Measurements from ENCODE around the gene OLA1.
"Not testable (repeated sequence)": the region's sequence is repeated elsewhere in the genome, so short reads cannot be mapped to it uniquely, and the experiment has no call there.

OLA1 gene

DNA sequence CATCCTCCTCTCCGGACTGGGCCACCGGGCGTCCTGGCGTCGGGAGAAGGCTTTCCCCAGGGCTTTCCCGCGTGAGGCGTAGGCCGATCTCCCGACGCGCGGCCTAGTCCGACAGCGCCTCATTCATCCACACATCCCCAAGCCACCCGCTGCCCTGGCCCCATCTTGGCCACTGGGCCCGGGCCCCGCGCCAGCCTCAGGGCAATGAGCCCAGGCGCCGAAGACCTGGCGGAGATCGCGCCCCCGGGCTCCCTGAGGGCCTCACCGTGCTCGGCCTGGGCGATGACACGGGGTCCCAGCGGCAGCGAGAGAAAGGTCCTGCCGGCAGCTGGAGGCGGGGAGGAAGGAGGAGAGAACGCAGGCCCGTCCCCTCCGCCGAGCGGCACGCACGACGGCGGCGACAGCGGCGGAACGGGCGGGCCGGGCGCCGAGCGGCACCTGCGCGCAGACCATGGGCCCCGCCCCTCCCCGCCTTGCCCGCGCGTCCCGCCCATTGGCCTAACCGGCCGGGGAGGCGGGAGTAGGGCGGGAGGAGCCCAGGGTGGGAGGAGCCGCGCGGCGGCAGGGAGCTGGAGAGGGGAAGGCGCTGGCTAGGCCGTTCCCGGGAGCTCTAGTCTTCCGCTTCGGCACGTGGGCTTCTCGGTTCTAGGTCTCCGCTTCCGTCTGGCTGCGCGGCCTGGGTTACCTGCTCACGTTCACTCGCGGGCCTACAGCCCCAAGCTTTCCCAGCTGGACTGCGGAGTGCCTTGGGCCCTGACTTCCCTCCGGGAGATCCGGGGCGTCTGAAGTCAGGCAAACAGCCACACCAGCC is at the start of gene OLA1:
OLA1 (minus strand) TSS at position 346 of the 811 bp plus-strand sequence. CDS start 1,717 bp downstream, outside the sequence.
- Mint-ChIP-seq H3K4me1 (peaks cover 33% of the 10 kb centered on the region), H3K27me3 (no peaks in the 10 kb centered on the region), H3K36me3 (peaks cover 20% of the 10 kb centered on the region), H3K4me3 (peak within 1 kb of the TSS; percentile 76), H3K9me3 (no peaks in the 10 kb centered on the region), H3K27ac (peak within 1 kb of the TSS; percentile 80)
- DNase-seq: peak; percentile 98
- CTCF ChIA-PET: no interaction called here

DNA sequence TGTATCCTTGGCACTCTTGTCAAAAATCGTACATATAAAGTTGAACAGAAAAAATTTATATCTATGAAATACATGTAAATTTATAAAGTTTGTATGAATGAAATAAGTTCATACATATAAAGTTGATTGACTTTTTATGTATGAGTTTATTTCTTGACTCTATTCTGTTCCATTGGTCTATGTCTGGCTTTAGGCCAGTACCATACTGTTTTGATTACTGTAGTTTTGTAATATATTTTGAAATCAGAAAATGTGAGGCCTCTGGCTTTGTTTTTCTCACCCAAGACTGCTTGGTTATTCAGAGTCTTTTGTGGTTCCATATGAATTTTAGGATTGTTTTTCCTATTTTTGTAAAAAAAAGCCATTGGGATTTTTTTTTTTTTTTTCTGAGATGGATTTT is 44.6 kb upstream of the OLA1 start:
- no peak overlapping the region for H3K4me3 Mint-ChIP-seq
- DNase-seq: no peak
- H3K27me3 Mint-ChIP-seq: peaks cover 18% of the 10 kb centered on the region
- no peak overlapping the region for H3K27ac Mint-ChIP-seq
- no peaks in the 10 kb centered on the region for H3K9me3 Mint-ChIP-seq
- no peaks in the 10 kb centered on the region for H3K4me1 Mint-ChIP-seq
- CTCF ChIA-PET: no interaction called here
- no peaks in the 10 kb centered on the region for H3K36me3 Mint-ChIP-seq

DNA sequence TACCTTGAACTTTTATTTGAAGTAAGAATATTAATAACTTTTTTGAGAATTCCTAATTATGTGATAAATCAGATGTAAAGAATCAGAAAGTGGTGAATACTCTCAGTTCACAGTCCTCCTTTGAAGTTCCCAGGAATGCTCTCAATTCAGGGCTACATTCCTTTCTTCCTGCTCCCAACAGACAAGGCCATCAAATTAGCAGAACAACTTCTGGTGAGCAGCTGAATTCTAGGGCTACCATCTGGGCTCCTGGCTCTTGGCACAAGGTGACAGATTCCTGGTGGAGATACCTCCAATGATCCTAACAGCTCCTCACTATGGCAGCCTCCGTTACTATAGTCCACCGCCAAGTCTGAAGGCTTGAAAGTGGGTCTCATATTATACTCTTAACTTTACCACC is 37.8 kb upstream of the OLA1 start:
- Mint-ChIP-seq H3K36me3 (no peaks in the 10 kb centered on the region), H3K9me3 (no peaks in the 10 kb centered on the region), H3K27ac (no peak overlapping the region), H3K4me1 (no peaks in the 10 kb centered on the region), H3K27me3 (peaks cover 29% of the 10 kb centered on the region), H3K4me3 (no peak overlapping the region)
- DNase-seq: no peak
- CTCF ChIA-PET: no interaction called here

DNA sequence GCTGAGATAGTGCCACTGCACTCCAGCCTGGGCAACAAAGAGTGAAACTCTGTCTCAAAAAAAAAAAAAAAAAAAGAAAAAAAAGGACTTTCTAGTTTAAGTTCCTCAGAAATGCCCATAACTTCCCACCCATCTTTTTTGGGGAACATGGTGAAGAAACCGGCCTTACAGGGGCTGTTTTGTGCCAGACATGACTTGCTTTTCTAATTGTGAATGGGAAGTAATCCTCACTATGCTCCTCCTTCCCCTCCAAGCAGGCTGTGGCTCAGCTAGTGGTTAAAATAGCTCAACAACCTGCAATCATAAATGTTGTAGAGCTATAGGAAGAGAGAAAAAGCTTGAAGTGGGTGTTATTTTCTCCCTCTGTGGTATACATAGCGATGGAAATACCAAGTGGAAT is 34.1 kb upstream of the OLA1 start:
- Mint-ChIP-seq H3K27me3 (peaks cover 22% of the 10 kb centered on the region), H3K4me1 (no peaks in the 10 kb centered on the region), H3K27ac (no peak overlapping the region), H3K36me3 (no peaks in the 10 kb centered on the region), H3K9me3 (no peaks in the 10 kb centered on the region), H3K4me3 (no peak overlapping the region)
- no peak for DNase-seq
- CTCF ChIA-PET: no interaction called here

DNA sequence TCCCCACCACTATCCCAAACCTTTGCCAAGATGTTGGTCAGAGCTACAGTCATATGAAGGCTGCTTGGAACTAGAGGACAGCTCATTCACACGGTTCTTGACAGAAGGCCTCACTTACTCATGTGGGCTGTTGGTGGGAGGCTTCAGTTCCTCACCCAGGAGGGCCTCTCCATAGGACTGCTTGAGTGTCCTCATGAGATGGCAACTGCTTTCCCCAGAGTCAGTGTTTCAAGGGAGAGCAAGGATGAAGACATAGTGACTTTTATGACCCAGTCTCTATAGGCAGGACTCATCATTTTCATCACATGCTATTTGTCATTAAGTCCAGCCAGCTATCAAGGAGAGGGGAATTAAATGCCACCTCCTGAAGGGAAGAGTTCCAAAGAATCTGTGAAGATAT is 33.4 kb upstream of the OLA1 start:
- CTCF ChIA-PET: no interaction called here

DNA sequence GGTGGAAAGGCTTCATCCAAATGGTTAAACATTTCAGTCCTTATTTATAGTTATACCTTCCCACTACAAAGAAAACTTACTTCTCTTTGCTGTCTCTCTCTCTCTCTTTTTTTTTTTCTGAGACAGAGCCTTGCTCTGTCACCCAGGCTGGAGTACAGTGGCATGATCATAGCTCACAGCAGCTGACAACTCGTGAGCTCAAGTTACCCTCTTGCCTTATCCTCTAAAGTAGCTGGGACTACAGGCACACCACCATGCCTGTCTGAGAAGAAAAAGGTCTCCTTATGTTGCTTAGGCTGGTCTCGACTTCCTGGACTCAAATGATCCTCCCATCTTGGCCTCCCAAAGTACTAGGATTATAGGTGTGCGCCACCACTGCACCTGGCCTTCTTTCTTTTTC is 32.3 kb upstream of the OLA1 start:
- Mint-ChIP-seq H3K27me3 (peaks cover 13% of the 10 kb centered on the region), H3K27ac (no peak overlapping the region), H3K4me1 (no peaks in the 10 kb centered on the region), H3K36me3 (no peaks in the 10 kb centered on the region), H3K9me3 (no peaks in the 10 kb centered on the region), H3K4me3 (no peak overlapping the region)
- CTCF ChIA-PET: no interaction called here
- no peak for DNase-seq

More for the DNA sequence above, 33.4 kb upstream of the OLA1 start:
- Mint-ChIP-seq H3K4me3 (no peak overlapping the region), H3K27me3 (peaks cover 17% of the 10 kb centered on the region), H3K27ac (no peak overlapping the region), H3K9me3 (no peaks in the 10 kb centered on the region), H3K4me1 (no peaks in the 10 kb centered on the region), H3K36me3 (no peaks in the 10 kb centered on the region)
- no peak for DNase-seq

DNA sequence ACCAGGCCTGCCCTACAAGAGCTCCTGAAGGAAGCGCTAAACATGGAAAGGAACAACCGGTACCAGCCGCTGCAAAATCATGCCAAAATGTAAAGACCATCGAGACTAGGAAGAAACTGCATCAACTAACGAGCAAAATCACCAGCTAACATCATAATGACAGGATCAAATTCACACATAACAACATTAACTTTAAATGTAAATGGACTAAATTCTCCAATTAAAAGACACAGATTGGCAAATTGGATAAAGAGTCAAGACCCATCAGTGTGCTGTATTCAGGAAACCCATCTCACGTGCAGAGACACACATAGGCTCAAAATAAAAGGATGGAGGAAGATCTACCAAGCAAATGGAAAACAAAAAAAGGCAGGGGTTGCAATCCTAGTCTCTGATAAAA is 21.9 kb upstream of the OLA1 start:
- H3K27ac Mint-ChIP-seq, DNase-seq, CTCF ChIA-PET, H3K4me3 Mint-ChIP-seq, H3K36me3 Mint-ChIP-seq, H3K9me3 Mint-ChIP-seq, H3K4me1 Mint-ChIP-seq: not testable (repeated sequence)
- peaks cover 18% of the 10 kb centered on the region for H3K27me3 Mint-ChIP-seq

DNA sequence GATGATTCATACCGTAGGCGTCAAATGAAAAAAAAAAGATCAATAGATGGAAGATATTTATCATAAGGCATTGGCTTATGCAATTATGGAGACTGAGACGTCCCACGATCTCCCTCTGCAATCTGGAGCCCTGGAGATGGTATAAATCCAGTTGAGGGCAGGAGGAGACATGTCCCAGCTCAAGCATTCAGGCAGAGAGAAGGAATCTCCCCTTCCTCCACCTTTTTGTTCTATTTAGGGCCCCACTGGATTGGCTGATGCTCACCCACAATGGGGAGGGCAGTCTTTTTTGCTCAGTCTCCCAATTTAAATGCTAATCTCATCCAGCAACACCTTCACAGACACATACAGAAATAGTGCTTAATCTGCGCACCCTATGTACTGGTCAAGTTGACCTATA is 18.0 kb upstream of the OLA1 start:
- Mint-ChIP-seq H3K36me3 (no peaks in the 10 kb centered on the region), H3K4me3 (no peak overlapping the region), H3K9me3 (no peaks in the 10 kb centered on the region), H3K27ac (no peak overlapping the region), H3K27me3 (peaks cover 25% of the 10 kb centered on the region), H3K4me1 (no peaks in the 10 kb centered on the region)
- DNase-seq: no peak
- CTCF ChIA-PET: no interaction called here

DNA sequence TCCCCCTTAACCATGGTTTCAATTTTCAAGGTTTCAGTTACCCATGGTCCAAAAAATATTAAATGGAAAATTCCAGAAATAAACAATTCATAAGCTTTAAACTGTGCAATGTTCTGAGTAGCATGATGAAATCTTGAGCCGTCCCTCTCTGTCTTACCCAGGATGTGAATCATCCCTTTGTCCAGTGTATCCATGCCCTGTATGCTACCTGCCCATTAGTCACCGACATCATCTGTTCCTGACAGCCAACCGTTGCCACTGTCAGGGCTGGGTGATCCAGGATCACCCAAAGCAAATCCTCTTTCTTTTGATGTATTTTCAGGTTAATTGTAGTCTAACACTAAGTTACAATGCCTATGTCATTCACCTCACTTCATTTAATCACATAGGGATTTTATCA is 15.7 kb upstream of the OLA1 start:
- Mint-ChIP-seq H3K4me1 (no peaks in the 10 kb centered on the region), H3K36me3 (no peaks in the 10 kb centered on the region), H3K9me3 (no peaks in the 10 kb centered on the region), H3K27me3 (peaks cover 29% of the 10 kb centered on the region), H3K27ac (no peak overlapping the region), H3K4me3 (no peak overlapping the region)
- no peak for DNase-seq
- CTCF ChIA-PET: no interaction called here

DNA sequence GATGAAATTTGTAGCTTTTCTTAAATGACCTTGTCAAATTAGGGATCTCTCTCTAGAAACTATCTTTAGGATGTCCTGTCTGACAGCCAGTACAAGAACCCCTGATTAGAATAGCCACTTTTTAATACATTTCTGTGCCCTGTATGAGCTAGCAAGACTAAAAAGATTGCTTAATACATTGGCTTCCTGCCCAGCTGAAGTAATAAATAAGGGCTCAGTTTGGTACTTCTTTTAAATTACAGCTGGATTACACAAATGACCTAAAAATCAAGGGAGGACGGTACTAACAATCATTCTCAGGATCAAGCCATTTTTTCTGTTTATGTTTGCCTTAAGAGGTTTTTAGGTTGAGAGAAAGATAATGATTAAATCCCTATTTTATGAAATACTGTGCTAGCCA is 11.6 kb upstream of the OLA1 start:
- Mint-ChIP-seq H3K4me3 (no peak overlapping the region), H3K4me1 (no peaks in the 10 kb centered on the region), H3K27ac (no peak overlapping the region), H3K27me3 (peaks cover 11% of the 10 kb centered on the region), H3K9me3 (no peaks in the 10 kb centered on the region), H3K36me3 (no peaks in the 10 kb centered on the region)
- DNase-seq: no peak
- CTCF ChIA-PET: no interaction called here

DNA sequence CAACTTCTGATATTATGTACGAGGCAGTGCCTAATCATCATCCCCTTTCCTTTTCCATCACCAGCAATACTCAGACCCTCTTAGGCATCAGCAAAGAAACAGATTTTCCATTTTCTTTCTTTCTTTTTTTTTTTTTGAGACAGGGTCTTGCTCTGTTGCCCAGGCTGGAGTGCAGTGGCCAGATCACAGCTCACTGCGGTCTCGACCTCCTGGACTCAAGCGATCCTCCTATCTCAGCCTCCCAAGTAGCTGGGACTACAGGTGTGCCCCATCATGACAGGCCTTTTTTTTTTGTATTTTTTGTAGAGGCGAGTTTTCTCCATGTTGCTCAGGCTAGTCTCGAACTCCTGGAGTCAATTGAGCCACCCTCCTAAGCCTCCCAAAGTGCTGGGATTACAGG is 5.9 kb upstream of the OLA1 start:
- Mint-ChIP-seq H3K9me3 (no peaks in the 10 kb centered on the region), H3K27ac (no peak overlapping the region), H3K4me3 (no peak overlapping the region), H3K27me3 (peaks cover 9% of the 10 kb centered on the region), H3K36me3 (no peaks in the 10 kb centered on the region), H3K4me1 (peaks cover 3% of the 10 kb centered on the region)
- no peak for DNase-seq
- CTCF ChIA-PET: no interaction called here

DNA sequence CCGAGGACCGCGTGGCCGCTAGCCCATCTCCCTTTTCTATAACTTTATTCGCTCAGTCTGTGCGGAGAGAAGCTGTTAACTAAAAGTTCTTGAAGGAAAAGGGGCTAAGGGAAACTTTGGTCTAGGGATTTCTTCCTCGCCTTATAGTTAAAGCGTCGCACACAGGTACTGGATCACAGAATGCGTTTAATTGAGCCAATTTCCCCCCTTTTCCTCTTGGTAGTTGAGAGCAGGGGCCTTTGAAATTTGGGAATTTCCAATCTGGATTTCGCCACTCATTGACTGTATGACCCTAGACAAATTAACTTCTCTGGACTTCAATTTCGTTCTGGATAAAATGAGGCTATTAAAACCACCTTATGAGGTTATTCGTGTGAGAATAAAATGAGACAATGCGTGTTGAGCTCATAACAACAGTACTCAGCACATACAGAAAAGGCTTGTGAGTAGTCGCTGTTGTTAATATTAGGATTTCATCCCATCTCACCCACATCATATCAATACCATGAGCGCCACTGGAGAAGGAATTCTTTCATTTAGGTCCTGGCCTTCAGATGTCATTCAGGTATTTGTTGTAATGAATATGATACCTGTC is 763 bp upstream of the OLA1 start:
- DNase-seq: no peak
- peak overlapping the region; percentile 80 for H3K27ac Mint-ChIP-seq
- peak overlapping the region; percentile 70 for H3K4me3 Mint-ChIP-seq
- H3K9me3 Mint-ChIP-seq: no peaks in the 10 kb centered on the region
- peaks cover under 1% of the 10 kb centered on the region for H3K27me3 Mint-ChIP-seq
- peaks cover 28% of the 10 kb centered on the region for H3K4me1 Mint-ChIP-seq
- peaks cover 14% of the 10 kb centered on the region for H3K36me3 Mint-ChIP-seq
- CTCF ChIA-PET: no interaction called here

DNA sequence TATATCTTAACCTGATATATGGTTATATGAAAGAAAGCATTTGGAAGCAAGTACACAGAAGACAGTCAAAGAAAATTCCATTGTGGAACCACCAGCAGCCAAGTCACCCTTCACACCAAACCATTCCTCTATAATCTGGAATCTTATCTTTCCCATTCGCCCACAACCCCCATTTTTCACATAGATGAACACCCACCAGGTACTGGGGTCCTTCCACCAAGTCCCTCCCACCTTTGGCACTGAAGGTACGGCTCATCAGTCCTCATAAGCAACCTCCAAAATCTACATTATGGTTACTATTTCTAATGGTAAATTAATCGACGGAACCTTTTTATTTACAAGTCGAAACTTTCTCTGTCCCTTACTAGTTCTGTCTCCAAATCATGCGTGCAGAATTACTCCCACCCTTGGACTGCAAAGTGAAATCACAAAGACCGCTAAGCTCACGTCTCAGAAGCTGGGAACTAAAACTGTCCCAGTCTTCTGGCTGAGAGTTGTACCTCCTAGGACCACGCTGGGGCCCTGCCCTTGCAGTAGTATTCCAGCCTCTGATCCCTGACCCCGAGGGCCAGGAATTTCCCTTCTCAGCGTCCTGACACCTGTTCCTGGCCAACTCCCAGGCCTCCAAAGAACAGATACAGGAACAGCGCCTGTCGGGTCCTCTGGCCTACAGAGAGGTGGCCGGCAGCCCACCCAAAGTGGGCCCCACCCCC is 702 bp downstream of the OLA1 start:
- Mint-ChIP-seq H3K4me3 (peak overlapping the region; percentile 76), H3K27me3 (no peaks in the 10 kb centered on the region), H3K36me3 (peaks cover 22% of the 10 kb centered on the region), H3K27ac (peak overlapping the region; percentile 76), H3K4me1 (peaks cover 33% of the 10 kb centered on the region), H3K9me3 (no peaks in the 10 kb centered on the region)
- CTCF ChIA-PET: no interaction called here
- no peak for DNase-seq

DNA sequence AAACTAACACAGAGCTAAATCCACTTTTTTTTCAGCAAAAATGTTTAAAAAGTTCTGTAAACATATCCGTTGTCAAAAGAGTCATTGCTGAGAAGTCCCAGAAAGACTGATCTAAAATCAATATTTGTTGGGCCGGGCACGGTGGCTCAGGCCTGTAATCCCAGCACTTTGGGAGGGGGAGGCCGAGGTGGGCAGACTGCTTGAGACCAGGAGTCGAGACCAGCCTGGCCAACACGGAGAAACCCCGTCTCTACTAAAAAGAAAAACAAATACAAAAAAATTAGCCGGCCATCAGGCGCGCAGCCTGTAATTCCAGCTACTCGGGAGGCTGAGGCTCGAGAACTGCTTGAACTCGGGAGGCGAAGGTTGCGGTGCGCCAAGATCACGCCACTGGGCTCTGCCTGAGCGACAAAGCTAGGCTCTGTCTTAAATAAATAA is 1.4 kb downstream of the OLA1 start:
- CTCF ChIA-PET: no interaction called here
- Mint-ChIP-seq H3K4me1 (peaks cover 33% of the 10 kb centered on the region), H3K4me3 (peak overlapping the region; percentile 18), H3K9me3 (no peaks in the 10 kb centered on the region), H3K27ac (no peak overlapping the region), H3K36me3 (peaks cover 27% of the 10 kb centered on the region), H3K27me3 (no peaks in the 10 kb centered on the region)
- DNase-seq: no peak

DNA sequence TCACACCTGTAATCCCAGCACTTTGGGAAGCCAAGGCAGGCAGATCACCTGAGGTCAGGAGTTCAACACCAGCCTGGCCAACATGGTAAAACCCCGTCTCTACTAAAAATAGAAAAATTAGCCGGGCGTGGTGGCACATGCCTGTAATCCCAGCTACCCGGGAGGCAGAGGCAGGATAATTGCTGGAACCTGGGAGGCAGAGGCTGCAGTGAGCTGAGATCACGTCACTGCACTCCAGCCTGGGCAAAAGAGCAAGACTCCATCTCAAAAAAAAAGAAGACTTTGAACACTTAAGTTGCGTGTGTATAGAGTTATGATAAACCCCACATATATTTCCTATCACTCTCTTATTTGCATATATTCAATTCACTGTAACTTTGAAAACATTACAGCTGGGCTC is 2.7 kb downstream of the OLA1 start:
- H3K27me3 Mint-ChIP-seq, H3K27ac Mint-ChIP-seq, DNase-seq, CTCF ChIA-PET, H3K4me3 Mint-ChIP-seq, H3K9me3 Mint-ChIP-seq: not testable (repeated sequence)
- peaks cover 35% of the 10 kb centered on the region for H3K36me3 Mint-ChIP-seq
- peaks cover 33% of the 10 kb centered on the region for H3K4me1 Mint-ChIP-seq

Measured in activated naive CD4-positive, alpha-beta T cell treated with anti-CD3 and anti-CD28 coated beads, Interleukin-2, amount 10 ng/mL, durations not matched to agents 7 days and 5 days (primary cell).